ENCODE data around the gene NDUFA12.

NDUFA12 gene

DNA sequence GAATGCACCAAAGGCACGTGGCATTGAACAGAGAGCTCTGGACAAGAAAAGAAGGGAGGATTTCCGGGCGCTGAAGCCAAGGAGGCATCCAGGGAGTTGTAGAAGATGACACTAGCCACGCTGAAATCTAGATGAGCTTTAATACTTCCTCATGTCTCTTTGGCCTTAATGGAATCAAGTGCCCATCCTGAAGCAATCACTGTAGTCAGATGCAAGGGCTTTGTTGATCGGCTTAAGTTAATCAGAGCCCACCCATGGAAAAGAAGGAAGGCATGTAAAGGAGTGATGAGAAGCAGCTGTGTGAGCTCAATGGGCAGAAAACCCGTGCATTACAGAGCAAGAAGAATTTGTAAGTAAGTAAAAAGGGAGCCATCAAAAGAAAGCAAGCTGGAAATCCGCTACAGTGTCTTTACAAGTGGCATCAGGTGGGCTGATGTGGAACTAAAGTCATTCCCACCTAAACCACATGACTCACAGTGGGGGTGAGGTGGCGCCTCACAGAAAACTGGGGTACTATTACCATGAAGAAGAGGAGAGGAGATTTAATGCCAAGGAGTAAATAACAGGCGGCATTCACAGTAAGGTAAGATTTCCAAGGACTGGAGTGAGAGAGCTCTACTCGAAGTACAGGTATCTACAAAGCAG is 48.4 kb downstream of the NDUFA12 start:
- TF ChIP-seq FOXK2 (IDR thresholded peaks at IDR 0.05): no peak
- TF ChIP-seq FOXA1 (IDR thresholded peaks at IDR 0.05): no peak
- TF ChIP-seq BHLHE40 (IDR thresholded peaks at IDR 0.05; ENCODE audit: borderline replicate concordance): no peak
- no peak for TF ChIP-seq CTBP1 (IDR thresholded peaks at IDR 0.05; ENCODE audit: borderline replicate concordance)
- no peak for TF ChIP-seq SUZ12 (IDR thresholded peaks at IDR 0.05)
- no peak for TF ChIP-seq HDGF (IDR thresholded peaks at IDR 0.05; ENCODE audit: borderline replicate concordance)
- TF ChIP-seq ARNT (IDR thresholded peaks at IDR 0.05): no peak
- no peak for TF ChIP-seq LEF1 (IDR thresholded peaks at IDR 0.05; ENCODE audit: borderline replicate concordance)
- CTCF ChIA-PET: no interaction called here
- POLR2A ChIA-PET: interaction anchor here (0.9 kb wide), 1 partner anchor 48 kb away, joined by 4 read pairs; the partner anchor contains the start of gene NDUFA12
- DNase-seq (ENCODE audit: extremely low spot score): no peak

DNA sequence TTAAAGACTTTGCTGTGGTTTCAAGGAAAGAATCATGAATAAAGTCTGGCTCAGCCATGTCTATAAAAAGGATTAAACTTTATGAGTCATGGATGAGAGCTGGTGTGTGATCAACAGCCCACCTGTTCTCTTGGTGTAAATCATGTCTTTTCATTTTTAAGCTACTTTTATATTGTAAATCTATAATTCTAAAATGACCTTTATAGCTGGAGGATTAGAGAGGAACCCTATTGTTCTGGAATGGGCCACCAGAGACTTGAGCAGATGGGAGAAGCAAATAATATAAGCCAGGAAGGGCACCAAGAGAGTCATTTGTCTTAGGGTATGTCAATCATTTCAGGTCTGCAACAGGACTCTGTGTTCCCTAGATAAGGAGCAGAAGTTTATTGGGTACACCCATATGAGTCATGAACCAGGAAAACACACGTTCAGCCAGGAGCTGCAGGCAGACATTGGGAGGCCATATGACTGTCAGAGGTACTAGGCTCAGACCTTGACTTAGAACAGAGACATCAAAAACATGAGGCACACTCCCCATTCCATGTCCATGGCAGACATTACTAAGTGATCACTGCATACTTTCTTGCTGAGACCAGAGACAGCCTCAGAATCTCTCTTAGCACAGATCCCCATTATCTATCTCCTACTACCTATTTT is 49.3 kb downstream of the NDUFA12 start:
- CTCF ChIA-PET: no interaction called here
- DNase-seq (ENCODE audit: extremely low spot score): no peak
- POLR2A ChIA-PET: interaction anchor here (0.9 kb wide), 1 partner anchor 49 kb away, joined by 4 read pairs; the partner anchor contains the start of gene NDUFA12
- no peak for TF ChIP-seq FOXM1 (IDR thresholded peaks at IDR 0.05; ENCODE audit: borderline replicate concordance)
- TF ChIP-seq, protein P1, sequence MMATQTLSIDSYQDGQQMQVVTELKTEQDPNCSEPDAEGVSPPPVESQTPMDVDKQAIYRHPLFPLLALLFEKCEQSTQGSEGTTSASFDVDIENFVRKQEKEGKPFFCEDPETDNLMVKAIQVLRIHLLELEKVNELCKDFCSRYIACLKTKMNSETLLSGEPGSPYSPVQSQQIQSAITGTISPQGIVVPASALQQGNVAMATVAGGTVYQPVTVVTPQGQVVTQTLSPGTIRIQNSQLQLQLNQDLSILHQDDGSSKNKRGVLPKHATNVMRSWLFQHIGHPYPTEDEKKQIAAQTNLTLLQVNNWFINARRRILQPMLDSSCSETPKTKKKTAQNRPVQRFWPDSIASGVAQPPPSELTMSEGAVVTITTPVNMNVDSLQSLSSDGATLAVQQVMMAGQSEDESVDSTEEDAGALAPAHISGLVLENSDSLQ (IDR thresholded peaks at IDR 0.05): peak; percentile 64

DNA sequence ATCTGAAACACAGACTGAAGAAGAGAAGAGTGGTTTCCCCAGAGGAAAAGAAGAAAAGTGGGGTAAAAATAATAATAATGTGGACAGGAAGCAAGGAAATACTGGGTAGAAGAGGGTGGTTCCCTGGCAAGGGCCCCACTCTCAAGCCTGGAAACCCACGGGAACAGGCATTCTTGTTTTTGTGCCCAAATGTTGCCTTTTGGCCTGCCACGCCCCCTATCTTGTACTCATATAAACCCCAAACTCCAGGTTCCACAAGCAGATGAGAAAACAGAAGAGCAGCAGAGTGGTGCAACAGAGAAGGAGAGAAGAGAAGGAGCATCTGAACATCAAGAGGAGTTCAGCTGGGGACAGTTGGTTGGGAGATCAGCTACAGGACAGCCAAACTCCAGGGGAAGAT is 51.2 kb downstream of the NDUFA12 start:
- ChIA-PET POLR2A (no interaction called here), CTCF (interaction anchor here (2.0 kb wide), 1 partner anchor 13 kb away, joined by 7 read pairs; no protein-coding TSS in a partner anchor)
- TF ChIP-seq LEF1 (IDR thresholded peaks at IDR 0.05; ENCODE audit: borderline replicate concordance) (no peak), CTBP1 (IDR thresholded peaks at IDR 0.05; ENCODE audit: borderline replicate concordance) (no peak), FOXA1 (IDR thresholded peaks at IDR 0.05) (no peak), TARDBP (IDR thresholded peaks at IDR 0.05) (no peak), HDGF (IDR thresholded peaks at IDR 0.05; ENCODE audit: borderline replicate concordance) (no peak), BHLHE40 (IDR thresholded peaks at IDR 0.05; ENCODE audit: borderline replicate concordance) (no peak), L3MBTL2 (conservative IDR thresholded peaks at IDR 0.05) (no peak), FOXM1 (IDR thresholded peaks at IDR 0.05; ENCODE audit: borderline replicate concordance) (no peak), SP1 (IDR thresholded peaks at IDR 0.05) (no peak), ZNF384 (IDR thresholded peaks at IDR 0.05) (no peak), NFRKB (IDR thresholded peaks at IDR 0.05) (no peak), ARNT (IDR thresholded peaks at IDR 0.05) (no peak)
- TF ChIP-seq, protein P1 (IDR thresholded peaks at IDR 0.05): no peak
- no peak for DNase-seq (ENCODE audit: extremely low spot score)

DNA sequence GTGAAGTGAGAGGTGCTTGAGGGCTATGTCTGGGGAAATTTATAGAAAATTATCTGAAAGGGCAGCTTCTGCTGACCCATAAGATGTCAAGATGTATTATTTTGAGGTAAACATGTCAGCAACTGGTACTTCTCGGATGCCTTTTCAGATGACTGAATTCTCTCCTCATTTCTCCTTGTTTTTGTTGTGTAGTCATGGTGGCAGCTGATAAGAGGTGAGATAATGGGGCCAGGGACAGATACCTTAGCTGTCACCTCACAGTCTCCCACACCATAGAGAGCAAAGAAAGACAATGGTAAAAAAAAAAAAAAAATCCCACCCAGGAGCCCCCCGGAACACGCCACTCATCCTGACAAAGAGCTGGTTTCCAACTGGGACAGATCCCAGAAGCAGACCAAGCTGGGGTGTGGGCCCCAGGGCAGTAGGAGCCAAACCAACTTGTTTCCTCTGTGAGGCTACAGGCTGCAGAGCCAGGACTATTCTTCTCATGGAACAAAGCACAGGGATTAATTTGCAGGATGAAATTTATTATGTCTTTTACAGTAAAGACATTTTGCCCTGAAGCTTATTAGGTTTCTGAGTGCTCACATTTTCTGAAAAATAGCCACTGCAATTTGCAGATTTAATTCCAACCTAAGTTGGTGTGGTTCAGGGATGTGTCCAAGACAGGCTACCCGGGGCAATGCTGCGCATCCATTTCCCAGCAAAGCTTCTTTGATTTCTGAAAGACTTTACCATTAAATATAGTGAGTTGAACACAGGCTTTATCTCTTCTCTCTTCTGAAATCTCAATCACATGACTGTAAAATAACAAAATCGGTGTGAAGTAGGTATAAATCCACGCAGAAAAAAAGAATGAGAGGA is 52.2 kb downstream of the NDUFA12 start:
- TF ChIP-seq SP1 (IDR thresholded peaks at IDR 0.05) (no peak), FOXK2 (IDR thresholded peaks at IDR 0.05) (no peak), FOXA1 (IDR thresholded peaks at IDR 0.05) (no peak), NFRKB (IDR thresholded peaks at IDR 0.05) (no peak), FOXM1 (IDR thresholded peaks at IDR 0.05; ENCODE audit: borderline replicate concordance) (no peak), SUZ12 (IDR thresholded peaks at IDR 0.05) (no peak), HDGF (IDR thresholded peaks at IDR 0.05; ENCODE audit: borderline replicate concordance) (no peak), ARNT (IDR thresholded peaks at IDR 0.05) (no peak), TARDBP (IDR thresholded peaks at IDR 0.05) (no peak), BHLHE40 (IDR thresholded peaks at IDR 0.05; ENCODE audit: borderline replicate concordance) (no peak), L3MBTL2 (conservative IDR thresholded peaks at IDR 0.05) (no peak), ELF4 (IDR thresholded peaks at IDR 0.05) (no peak), ZNF384 (IDR thresholded peaks at IDR 0.05) (no peak), CTBP1 (IDR thresholded peaks at IDR 0.05; ENCODE audit: borderline replicate concordance) (no peak), LEF1 (IDR thresholded peaks at IDR 0.05; ENCODE audit: borderline replicate concordance) (no peak)
- TF ChIP-seq, protein P1 (IDR thresholded peaks at IDR 0.05): no peak
- CTCF ChIA-PET: interaction anchor here (2.0 kb wide), 1 partner anchor 12 kb away, joined by 7 read pairs; no protein-coding TSS in a partner anchor
- POLR2A ChIA-PET: interaction anchor here (1.8 kb wide), 1 partner anchor 52 kb away, joined by 6 read pairs; the partner anchor contains the start of gene NDUFA12
- no peak for DNase-seq (ENCODE audit: extremely low spot score)

DNA sequence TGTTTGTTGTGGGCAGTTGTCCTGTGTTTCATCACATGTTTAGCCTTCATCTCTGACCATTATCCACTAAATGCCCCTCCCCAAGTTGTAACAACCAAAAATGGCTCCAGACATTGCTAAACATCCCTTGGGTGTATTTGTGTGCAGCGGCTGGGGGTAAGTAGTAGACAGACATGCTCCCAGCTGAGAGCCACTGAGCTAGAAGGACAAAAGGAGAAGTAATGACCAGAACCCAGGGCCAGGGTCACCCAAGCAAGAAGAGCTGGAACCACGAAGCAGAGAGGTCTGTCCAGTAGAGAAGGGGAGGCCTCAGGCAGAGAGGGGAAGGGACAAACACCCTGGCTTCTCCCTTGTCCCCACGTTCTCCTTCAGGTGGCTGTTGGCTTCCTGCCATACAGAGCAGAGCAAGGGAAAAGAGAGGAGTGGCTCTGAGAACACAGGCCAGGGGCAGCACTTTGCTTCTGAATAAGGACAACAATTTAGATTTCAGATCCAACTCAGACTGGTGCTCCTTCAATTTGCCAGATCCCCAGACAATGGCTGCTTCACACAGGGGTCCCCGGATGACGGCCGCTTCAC is 55.2 kb downstream of the NDUFA12 start:
- TF ChIP-seq FOXK2 (IDR thresholded peaks at IDR 0.05) (no peak), SP1 (IDR thresholded peaks at IDR 0.05) (no peak), NFRKB (IDR thresholded peaks at IDR 0.05) (no peak), FOXM1 (IDR thresholded peaks at IDR 0.05; ENCODE audit: borderline replicate concordance) (no peak), FOXA1 (IDR thresholded peaks at IDR 0.05) (no peak), BHLHE40 (IDR thresholded peaks at IDR 0.05; ENCODE audit: borderline replicate concordance) (no peak), ARNT (IDR thresholded peaks at IDR 0.05) (no peak), HDGF (IDR thresholded peaks at IDR 0.05; ENCODE audit: borderline replicate concordance) (no peak), LEF1 (IDR thresholded peaks at IDR 0.05; ENCODE audit: borderline replicate concordance) (no peak), ELF4 (IDR thresholded peaks at IDR 0.05) (no peak), L3MBTL2 (conservative IDR thresholded peaks at IDR 0.05) (no peak), TARDBP (IDR thresholded peaks at IDR 0.05) (no peak), ZNF384 (IDR thresholded peaks at IDR 0.05) (no peak), CTBP1 (IDR thresholded peaks at IDR 0.05; ENCODE audit: borderline replicate concordance) (no peak)
- TF ChIP-seq, protein P1 (IDR thresholded peaks at IDR 0.05): no peak
- ChIA-PET POLR2A (no interaction called here), CTCF (no interaction called here)
- no peak for DNase-seq (ENCODE audit: extremely low spot score)

Measured in HEK293T (cell line).